Measurements from ENCODE around the gene ZDHHC1. TPM values are rescaled to one million over a fixed set of nuclear protein-coding genes. Genes with fewer than 3 reads are reported as not detected.

Gene ZDHHC1
- total RNA-seq, 4 donors from 2014 or later, result 3.5 to 14.5 (median 6.3) TPM

GRCh38 chr16:67429799-67430503 lies 13.7 kb upstream of the ZDHHC1 start:
- Histone ChIP-seq H3K9me3 (no peaks in the 10 kb centered on the region), H3K4me1 (peaks cover 0 to 21% (median 13%) of the 10 kb centered on the region in 4 donors), H3K4me3 (peak overlapping the region; percentile 43 to 92 (median 58)), H3K27me3 (no peaks in the 10 kb centered on the region), H3K27ac (peak overlapping the region; percentile 49 to 99 (median 86)), H3K36me3 (no peaks in the 10 kb centered on the region)
- TF ChIP-seq POLR2A (IDR thresholded peaks at IDR 0.05), result peak in 1 of 2 donors; percentile 4
- TF ChIP-seq CTCF (IDR thresholded peaks at IDR 0.05), result no peak
- DNase-seq, result no peak

- no peaks in the 10 kb centered on the region for H3K9me3 ChIP-seq
- DNase-seq, result peak in 2 of 3 donors; percentile 82 to 84
- peak overlapping the region in 3 of 4 donors; percentile 80 to 99 (median 93) for H3K27ac ChIP-seq
- H3K4me1 ChIP-seq, result peaks cover 0 to 21% (median 13%) of the 10 kb centered on the region in 4 donors
- H3K27me3 ChIP-seq, result no peaks in the 10 kb centered on the region
- no peaks in the 10 kb centered on the region for H3K36me3 ChIP-seq
- TF ChIP-seq CTCF (IDR thresholded peaks at IDR 0.05), result peak in 1 of 6 experiments; percentile 2
- TF ChIP-seq POLR2A (IDR thresholded peaks at IDR 0.05), result peak; percentile 91 to 96
- H3K4me3 ChIP-seq, result peak overlapping the region in 2 of 4 donors; percentile 62 to 92
Observed at GRCh38 chr16:67429053-67429798, 12.9 kb upstream of the ZDHHC1 start.

- peak; percentile 26 to 95 (median 84) for TF ChIP-seq CTCF (IDR thresholded peaks at IDR 0.05)
- peak in 1 of 2 donors; percentile 19 for TF ChIP-seq POLR2A (IDR thresholded peaks at IDR 0.05)
- Histone ChIP-seq H3K36me3 (no peaks in the 10 kb centered on the region), H3K27ac (peak overlapping the region in 3 of 4 donors; percentile 80 to 99 (median 93)), H3K4me1 (peaks cover 0 to 21% (median 13%) of the 10 kb centered on the region in 4 donors), H3K27me3 (no peaks in the 10 kb centered on the region), H3K9me3 (no peaks in the 10 kb centered on the region), H3K4me3 (no peak overlapping the region)
- peak; percentile 57 to 88 (median 86) for DNase-seq
Observed at GRCh38 chr16:67428146-67428731, 12.0 kb upstream of the ZDHHC1 start.

GRCh38 chr16:67426950-67427349 lies 10.7 kb upstream of the ZDHHC1 start:
- TF ChIP-seq CTCF (IDR thresholded peaks at IDR 0.05) (no peak), POLR2A (IDR thresholded peaks at IDR 0.05) (no peak)
- Histone ChIP-seq H3K4me1 (peaks cover 0 to 18% (median 11%) of the 10 kb centered on the region in 4 donors), H3K27me3 (no peaks in the 10 kb centered on the region), H3K27ac (no peak overlapping the region), H3K4me3 (no peak overlapping the region), H3K36me3 (no peaks in the 10 kb centered on the region), H3K9me3 (no peaks in the 10 kb centered on the region)
- DNase-seq, result no peak

- H3K27ac ChIP-seq, result no peak overlapping the region
- no peak for TF ChIP-seq POLR2A (IDR thresholded peaks at IDR 0.05)
- no peak for TF ChIP-seq CTCF (IDR thresholded peaks at IDR 0.05)
- H3K27me3 ChIP-seq, result no peaks in the 10 kb centered on the region
- H3K9me3 ChIP-seq, result no peaks in the 10 kb centered on the region
- peaks cover 0 to 11% (median 7%) of the 10 kb centered on the region in 4 donors for H3K4me1 ChIP-seq
- DNase-seq, result no peak
- no peaks in the 10 kb centered on the region for H3K36me3 ChIP-seq
- no peak overlapping the region for H3K4me3 ChIP-seq
Observed at GRCh38 chr16:67426022-67426421, 9.7 kb upstream of the ZDHHC1 start.

Measured in Peyer's patch (tissue), 4 donors.